Measurements from ENCODE around the gene EPB41L2. TPM values are rescaled to one million over a fixed set of nuclear protein-coding genes. Genes with fewer than 3 reads are reported as not detected.

The EPB41L2 gene
- total and polyA plus RNA-seq, 2 experiments from 2014 or later, result 23.2 to 31.3 TPM

DNA sequence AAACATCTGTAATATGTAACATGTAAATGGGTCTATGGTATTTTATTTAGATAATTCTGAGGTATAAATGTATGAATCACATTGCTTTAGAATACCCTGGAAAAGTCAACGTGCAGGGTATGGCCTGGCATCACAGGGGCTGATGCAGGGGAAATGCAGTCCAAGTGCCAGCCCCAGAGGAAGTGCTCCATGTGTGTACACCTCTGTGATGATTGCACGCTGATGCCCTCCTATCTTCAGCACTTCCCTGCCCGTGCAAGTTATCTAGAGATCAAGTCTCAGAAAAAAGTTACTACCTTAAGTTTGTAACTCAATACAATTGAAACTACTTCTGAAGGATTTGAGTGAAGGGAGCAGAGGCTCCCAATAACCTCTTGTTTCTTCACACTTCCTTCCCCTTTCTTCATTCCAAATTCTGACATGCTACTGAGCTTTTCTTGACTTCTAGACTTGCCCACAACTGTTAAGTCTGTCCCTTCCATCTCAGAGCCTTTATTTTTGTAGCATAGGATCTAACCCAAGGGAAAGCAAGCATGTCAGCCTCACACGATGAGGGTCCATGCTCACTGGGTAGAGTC, 233.6 kb downstream of the EPB41L2 start:
- no peak overlapping the region for H3K9ac ChIP-seq
- H3K27ac ChIP-seq, result no peak overlapping the region
- no peak for TF ChIP-seq EZH2 (IDR thresholded peaks at IDR 0.05; ENCODE audit: insufficient read depth, poor library complexity, severe bottlenecking)
- no peak for TF ChIP-seq EZH2phosphoT487 (IDR thresholded peaks at IDR 0.05; ENCODE audit: insufficient read depth, low read depth)
- H3K4me3 ChIP-seq, result no peak overlapping the region
- H3K79me2 ChIP-seq (ENCODE audit: insufficient read depth), result no peaks in the 10 kb centered on the region
- no peaks in the 10 kb centered on the region for H3K9me3 ChIP-seq (ENCODE audit: low read depth)
- H3F3A ChIP-seq (ENCODE audit: insufficient read depth), result no peaks in the 10 kb centered on the region
- no peaks in the 10 kb centered on the region for H3K4me1 ChIP-seq (ENCODE audit: insufficient read depth)
- no peaks in the 10 kb centered on the region for H3K27me3 ChIP-seq (replicated peaks; ENCODE audit: insufficient read depth)
- no peak overlapping the region for H2AFZ ChIP-seq
- no peak overlapping the region for H3K4me2 ChIP-seq (ENCODE audit: unreplicated experiment)
- no peaks in the 10 kb centered on the region for H3K9me2 ChIP-seq (ENCODE audit: insufficient read depth)
- DNase-seq, result no peak
- no peaks in the 10 kb centered on the region for H3K36me3 ChIP-seq (ENCODE audit: low read depth)
- no peaks in the 10 kb centered on the region for H4K20me1 ChIP-seq (ENCODE audit: insufficient read depth)
- WGBS, 2 experiments (ENCODE audit: low coverage in 1 of 2, low lambda C conversion rate in 2 of 2, missing lambda C conversion rate in 2 of 2), result 83 to 85% methylated on average over 4 of the region's 4 CpGs
- in situ Hi-C loops (cut with MboI), result loop anchor here (25.0 kb wide), 1 partner anchor 517 kb away; no protein-coding TSS in a partner anchor

DNA sequence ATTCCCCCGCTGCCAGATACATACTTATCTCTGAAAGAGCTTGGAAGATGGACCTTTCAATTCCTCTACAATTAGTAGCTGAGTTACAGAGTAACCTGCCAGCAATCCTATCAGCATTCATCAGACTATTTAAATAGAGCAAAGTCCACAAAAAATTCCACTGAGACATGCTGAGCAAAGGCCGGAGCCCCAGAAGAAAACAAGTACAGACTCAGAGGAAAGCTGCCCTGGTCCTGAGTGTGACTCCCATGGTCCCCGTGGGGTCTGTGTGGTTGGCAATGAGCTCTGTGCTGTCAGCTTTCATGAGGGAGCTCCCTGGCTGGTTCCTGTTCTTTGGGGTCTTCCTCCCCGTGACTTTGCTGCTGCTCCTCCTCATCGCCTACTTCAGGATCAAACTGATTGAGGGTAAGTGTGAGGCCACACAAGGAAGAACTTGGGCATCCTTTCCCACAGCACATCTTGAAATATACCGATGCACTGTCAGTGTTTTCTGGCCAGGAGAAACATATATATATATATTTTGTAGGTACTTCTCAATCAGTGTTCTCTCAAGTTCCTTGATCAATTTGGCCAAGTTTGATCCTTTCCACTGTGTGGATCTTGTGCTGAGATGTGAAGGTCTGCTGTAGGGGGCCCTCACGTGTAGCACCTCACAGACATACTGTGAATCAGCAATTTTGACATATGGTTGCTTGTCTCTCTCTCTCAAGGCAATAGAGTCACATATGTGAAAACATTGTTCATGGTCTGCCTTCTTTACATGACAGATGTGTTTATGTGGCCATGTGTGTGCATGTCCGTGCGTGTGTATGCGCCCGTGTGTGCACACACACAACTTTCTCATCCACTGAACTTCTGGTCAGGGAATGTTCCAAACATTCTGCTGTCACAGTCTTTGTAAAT, 235.5 kb downstream of the EPB41L2 start, which contains the start of gene SMLR1:
SMLR1 (plus strand) TSS at position 160 of the 903 bp plus-strand sequence; CDS start at position 168, 8 bp downstream.
- H3K79me2 ChIP-seq (ENCODE audit: insufficient read depth), result no peaks in the 10 kb centered on the region

DNA sequence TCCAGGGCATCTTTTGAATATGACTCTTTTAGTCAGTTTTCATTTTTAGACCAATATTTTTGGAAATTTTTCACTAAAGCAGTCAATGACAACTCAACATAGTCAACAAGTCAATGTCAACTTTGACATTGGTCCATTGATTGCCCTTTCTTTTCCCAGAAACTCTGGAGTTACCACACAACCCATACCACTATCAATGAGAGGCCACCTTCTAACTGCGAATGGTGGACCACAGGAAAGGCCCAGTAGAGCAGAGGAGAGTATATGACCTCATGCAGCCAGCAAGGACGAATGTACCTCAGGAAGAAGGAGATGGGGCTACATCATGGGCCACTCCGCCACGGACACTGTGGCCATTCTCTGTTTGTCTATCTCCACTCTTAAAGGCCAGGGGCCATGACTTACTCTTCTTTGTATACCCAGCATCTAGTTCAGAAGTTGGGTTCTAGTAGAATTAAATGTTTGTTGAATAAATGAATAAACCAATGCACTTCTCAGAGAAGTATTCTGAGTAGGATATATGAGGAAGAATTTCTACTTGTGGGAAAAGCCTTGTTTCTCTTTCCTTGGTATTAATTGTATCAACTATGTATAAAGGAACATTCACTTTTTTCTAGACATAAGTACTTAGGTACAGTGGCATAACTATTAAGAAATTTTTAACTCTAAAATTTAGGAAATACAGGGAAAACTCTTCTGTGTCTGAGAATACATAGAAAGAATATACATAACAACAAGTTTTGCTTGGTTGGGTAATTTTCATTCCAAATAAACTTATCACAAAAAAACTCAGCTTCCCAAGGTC, 236.4 kb downstream of the EPB41L2 start:
- no peak overlapping the region for H3K27ac ChIP-seq
- no peaks in the 10 kb centered on the region for H3K9me3 ChIP-seq (ENCODE audit: low read depth)
- no peaks in the 10 kb centered on the region for H3K27me3 ChIP-seq (replicated peaks; ENCODE audit: insufficient read depth)
- no peak for TF ChIP-seq EZH2phosphoT487 (IDR thresholded peaks at IDR 0.05; ENCODE audit: insufficient read depth, low read depth)
- H3K9me2 ChIP-seq (ENCODE audit: insufficient read depth), result no peaks in the 10 kb centered on the region
- no peaks in the 10 kb centered on the region for H3K36me3 ChIP-seq (ENCODE audit: low read depth)
- H3F3A ChIP-seq (ENCODE audit: insufficient read depth), result no peaks in the 10 kb centered on the region
- H3K4me3 ChIP-seq, result no peak overlapping the region
- no peak overlapping the region for H2AFZ ChIP-seq
- H3K9ac ChIP-seq, result no peak overlapping the region
- 92 to 98% methylated on average over 4 of the region's 4 CpGs for WGBS, 2 experiments (ENCODE audit: low coverage in 1 of 2, low lambda C conversion rate in 2 of 2, missing lambda C conversion rate in 2 of 2)
- no peak overlapping the region for H3K4me2 ChIP-seq (ENCODE audit: unreplicated experiment)
- no peaks in the 10 kb centered on the region for H3K79me2 ChIP-seq (ENCODE audit: insufficient read depth)
- in situ Hi-C loops (cut with MboI), result loop anchor here (25.0 kb wide), 1 partner anchor 514 kb away; no protein-coding TSS in a partner anchor
- H3K4me1 ChIP-seq (ENCODE audit: insufficient read depth), result no peaks in the 10 kb centered on the region
- no peaks in the 10 kb centered on the region for H4K20me1 ChIP-seq (ENCODE audit: insufficient read depth)
- no peak for DNase-seq

More for the DNA sequence above, 235.5 kb downstream of the EPB41L2 start, which contains the start of gene SMLR1:
- no peak within 1 kb of the TSS for H3K9ac ChIP-seq
- no peaks in the 10 kb centered on the region for H3K9me3 ChIP-seq (ENCODE audit: low read depth)
- no peak within 1 kb of the TSS for H3K4me3 ChIP-seq
- no peaks in the 10 kb centered on the region for H3K36me3 ChIP-seq (ENCODE audit: low read depth)
- no peaks in the 10 kb centered on the region for H4K20me1 ChIP-seq (ENCODE audit: insufficient read depth)
- H3K27ac ChIP-seq, result no peak within 1 kb of the TSS
- H2AFZ ChIP-seq, result no peak within 1 kb of the TSS
- in situ Hi-C loops (cut with MboI), result loop anchor here (25.0 kb wide), 1 partner anchor 515 kb away; no protein-coding TSS in a partner anchor
- no peaks in the 10 kb centered on the region for H3F3A ChIP-seq (ENCODE audit: insufficient read depth)
- H3K9me2 ChIP-seq (ENCODE audit: insufficient read depth), result no peaks in the 10 kb centered on the region
- no peak for DNase-seq
- H3K27me3 ChIP-seq (replicated peaks; ENCODE audit: insufficient read depth), result no peaks in the 10 kb centered on the region
- TF ChIP-seq EZH2phosphoT487 (IDR thresholded peaks at IDR 0.05; ENCODE audit: insufficient read depth, low read depth), result no peak
- no peak for TF ChIP-seq EZH2 (IDR thresholded peaks at IDR 0.05; ENCODE audit: insufficient read depth, poor library complexity, severe bottlenecking)
- no peak within 1 kb of the TSS for H3K4me2 ChIP-seq (ENCODE audit: unreplicated experiment)
- H3K4me1 ChIP-seq (ENCODE audit: insufficient read depth), result no peaks in the 10 kb centered on the region
- 90 to 93% methylated on average over 11 of the region's 11 CpGs for WGBS, 2 experiments (ENCODE audit: low coverage in 1 of 2, low lambda C conversion rate in 2 of 2, missing lambda C conversion rate in 2 of 2)
